ENCODE results near the gene LAMTOR1.
A peak's percentile ranks its signal among the peaks of the same experiment; 100 is the strongest.

- TF ChIP-seq CTCF (IDR thresholded peaks at IDR 0.05) = no peak
- TF ChIP-seq POLR2A (IDR thresholded peaks at IDR 0.05) = peak; percentile 92 to 96
Observed at GRCh38 chr11:72112143-72112977, 9.3 kb upstream of the LAMTOR1 start, which contains the start of gene ANAPC15.

Data from Peyer's patch (tissue), 4 donors.